GM08714 (cell line): ENCODE measurements around the gene FUBP1.
"Not testable (repeated sequence)": the region's sequence is repeated elsewhere in the genome, so short reads cannot be mapped to it uniquely, and the experiment has no call there.

ENCODE experiments used
- H3K4me3 ChIP-seq: fragments of 200-500 bp; sonication (Bioruptor generic); 2 replicates; pipeline ENCODE4 v1.5.1; 2014; ENCODE audit warnings: mild to moderate bottlenecking, low read length, inconsistent platforms
- ZNF274 ChIP-seq: IDR thresholded peaks from 2 replicates; pipeline ENCODE4 v1.6.1; 2012; ENCODE audit warnings: mild to moderate bottlenecking, low read depth, low read length

The FUBP1 gene

DNA sequence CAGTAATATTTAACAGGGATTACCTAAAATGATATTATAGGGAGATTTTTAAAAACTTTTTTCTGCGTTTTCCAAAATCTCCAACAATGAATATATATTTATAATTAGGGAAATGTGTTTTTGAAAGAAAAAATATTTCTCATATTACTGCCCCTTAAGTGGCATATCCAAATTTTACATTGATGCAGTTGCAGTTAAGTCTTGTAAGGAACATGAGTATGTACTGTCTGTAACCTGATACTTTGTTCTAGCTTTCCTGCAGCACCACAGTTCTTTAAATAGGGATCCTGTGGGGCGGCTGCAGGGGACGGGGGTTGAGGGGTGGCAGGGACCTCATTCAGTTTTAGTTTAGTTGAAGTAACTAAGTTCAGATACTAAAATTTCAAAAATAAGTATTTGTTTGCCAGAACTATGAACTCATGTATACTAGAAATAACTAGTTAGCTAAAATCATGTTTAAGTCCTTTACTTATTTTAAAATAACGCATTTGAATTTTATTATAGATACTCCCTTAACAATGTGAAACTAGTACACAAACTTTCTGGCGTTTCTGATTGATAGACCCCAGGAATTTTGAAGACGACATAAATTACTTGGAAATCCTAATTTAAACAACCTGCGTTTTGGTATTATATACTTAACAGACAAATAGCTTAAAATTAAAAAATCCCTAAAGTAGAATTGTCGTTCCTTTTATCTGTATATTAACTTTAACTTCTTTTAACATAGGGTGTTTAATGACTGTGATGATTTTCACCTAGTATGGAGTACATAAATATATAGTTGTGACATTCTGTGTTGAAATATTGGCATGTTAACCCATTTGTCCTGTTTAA is 25.2 kb upstream of the FUBP1 start:
- peak overlapping the region; percentile 85; the same call in 1 of the 2 replicates for H3K4me3 ChIP-seq
- no peak for TF ChIP-seq ZNF274

DNA sequence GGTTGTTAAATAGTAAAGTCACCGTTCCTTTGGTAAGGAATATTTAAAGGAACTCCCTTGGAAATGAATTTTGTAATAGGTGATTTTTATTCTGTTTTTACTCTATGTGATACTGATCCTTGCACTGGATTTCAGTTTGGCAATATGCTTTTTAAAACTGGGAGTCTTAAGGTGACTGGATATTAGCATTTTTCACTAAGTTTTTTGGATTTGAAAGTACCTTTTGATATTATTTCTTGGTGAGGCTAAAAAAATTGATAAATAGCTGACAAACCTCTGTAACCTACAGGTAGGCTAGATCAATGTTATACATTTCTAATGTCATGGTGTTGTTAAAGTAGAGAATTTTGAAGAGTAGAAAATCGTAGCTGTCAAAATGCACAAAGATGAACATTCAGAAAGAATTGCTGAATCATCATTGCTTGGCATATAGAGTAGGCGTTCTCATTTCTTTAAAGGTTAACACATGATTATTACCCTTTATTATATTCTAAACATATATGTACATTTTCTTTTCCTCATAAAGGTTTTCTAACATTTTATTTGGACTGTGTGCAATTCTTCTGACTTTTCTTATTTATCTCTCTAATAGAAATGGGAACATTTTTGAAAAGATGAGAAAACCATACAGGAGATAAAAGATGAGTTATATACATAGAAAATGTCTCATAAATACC is 24.3 kb upstream of the FUBP1 start:
- no peak overlapping the region for H3K4me3 ChIP-seq
- no peak for TF ChIP-seq ZNF274

- H3K4me3 ChIP-seq, result not testable (repeated sequence)
Observed at GRCh38 chr1:78000536-78000935, 21.7 kb upstream of the FUBP1 start.

- TF ChIP-seq ZNF274, result no peak
- H3K4me3 ChIP-seq, result no peak overlapping the region
Observed at GRCh38 chr1:77996734-77997133, 17.9 kb upstream of the FUBP1 start.

DNA sequence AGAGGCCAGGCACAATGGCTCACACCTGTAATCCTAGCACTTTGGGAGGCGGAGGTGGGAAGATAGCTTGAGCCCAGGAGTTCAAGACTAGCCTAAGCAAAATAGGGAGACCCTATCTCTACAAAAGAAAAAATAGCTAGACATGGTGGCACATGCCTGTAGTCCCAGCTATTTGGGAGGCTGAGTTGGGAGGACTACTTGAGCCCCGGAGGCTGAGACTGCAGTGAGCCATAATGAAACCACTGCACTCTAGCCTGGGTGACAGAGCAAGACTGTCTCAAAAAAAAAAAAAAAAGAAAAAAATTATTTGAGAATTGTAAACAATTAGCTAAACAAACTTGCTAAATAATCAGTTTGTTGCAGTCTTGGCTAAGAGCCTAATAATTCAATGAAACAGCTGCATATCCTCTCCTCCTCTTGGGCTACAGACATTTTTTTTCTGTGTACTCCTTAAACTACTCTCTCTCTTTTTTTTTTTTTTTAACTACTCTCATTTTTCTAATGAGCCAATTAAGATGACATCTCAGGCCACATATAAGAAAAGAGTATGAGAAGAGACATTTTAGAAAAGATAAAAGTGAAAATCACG is 15.3 kb upstream of the FUBP1 start:
- TF ChIP-seq ZNF274, result no peak
- H3K4me3 ChIP-seq, result no peak overlapping the region

GRCh38 chr1:77991638-77992037 is 12.8 kb upstream of the FUBP1 start:
- no peak for TF ChIP-seq ZNF274
- H3K4me3 ChIP-seq, result no peak overlapping the region

GRCh38 chr1:77990629-77991204 is 11.8 kb upstream of the FUBP1 start:
- H3K4me3 ChIP-seq, result no peak overlapping the region
- no peak for TF ChIP-seq ZNF274

- H3K4me3 ChIP-seq, result no peak overlapping the region
- no peak for TF ChIP-seq ZNF274
Observed at GRCh38 chr1:77989744-77990143, 10.9 kb upstream of the FUBP1 start.

- no peak for TF ChIP-seq ZNF274
- no peak overlapping the region for H3K4me3 ChIP-seq
Observed at GRCh38 chr1:77987919-77988318, 9.0 kb upstream of the FUBP1 start.

- TF ChIP-seq ZNF274, result no peak
Observed at GRCh38 chr1:77986810-77987209, 7.9 kb upstream of the FUBP1 start.

DNA sequence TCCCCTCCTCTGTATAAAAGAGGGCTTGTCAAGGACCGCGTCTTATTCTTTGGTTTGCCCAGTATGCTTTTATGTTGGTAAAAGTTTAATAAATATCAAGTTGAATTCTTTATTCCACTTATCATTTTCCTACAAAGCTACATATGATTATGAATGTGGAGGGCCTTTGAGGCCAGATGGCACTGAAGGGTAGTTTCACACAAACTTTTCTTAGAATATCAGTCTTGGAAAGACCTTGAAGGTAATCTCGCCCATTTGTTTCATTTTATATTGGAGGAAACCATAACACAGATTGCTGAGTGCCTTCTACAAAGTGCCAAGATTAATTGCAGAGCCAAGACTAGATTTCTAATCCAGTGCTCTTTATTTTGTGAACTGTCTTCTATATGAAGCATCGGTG is 5.8 kb upstream of the FUBP1 start:
- no peak overlapping the region for H3K4me3 ChIP-seq
- no peak for TF ChIP-seq ZNF274

More at GRCh38 chr1:77986810-77987209, 7.9 kb upstream of the FUBP1 start:
- no peak overlapping the region for H3K4me3 ChIP-seq

GRCh38 chr1:77983997-77984355 is 5.1 kb upstream of the FUBP1 start:
- no peak for TF ChIP-seq ZNF274
- H3K4me3 ChIP-seq, result no peak overlapping the region

- not testable (repeated sequence) for H3K4me3 ChIP-seq
Observed at GRCh38 chr1:77983352-77983996, 4.6 kb upstream of the FUBP1 start.

DNA sequence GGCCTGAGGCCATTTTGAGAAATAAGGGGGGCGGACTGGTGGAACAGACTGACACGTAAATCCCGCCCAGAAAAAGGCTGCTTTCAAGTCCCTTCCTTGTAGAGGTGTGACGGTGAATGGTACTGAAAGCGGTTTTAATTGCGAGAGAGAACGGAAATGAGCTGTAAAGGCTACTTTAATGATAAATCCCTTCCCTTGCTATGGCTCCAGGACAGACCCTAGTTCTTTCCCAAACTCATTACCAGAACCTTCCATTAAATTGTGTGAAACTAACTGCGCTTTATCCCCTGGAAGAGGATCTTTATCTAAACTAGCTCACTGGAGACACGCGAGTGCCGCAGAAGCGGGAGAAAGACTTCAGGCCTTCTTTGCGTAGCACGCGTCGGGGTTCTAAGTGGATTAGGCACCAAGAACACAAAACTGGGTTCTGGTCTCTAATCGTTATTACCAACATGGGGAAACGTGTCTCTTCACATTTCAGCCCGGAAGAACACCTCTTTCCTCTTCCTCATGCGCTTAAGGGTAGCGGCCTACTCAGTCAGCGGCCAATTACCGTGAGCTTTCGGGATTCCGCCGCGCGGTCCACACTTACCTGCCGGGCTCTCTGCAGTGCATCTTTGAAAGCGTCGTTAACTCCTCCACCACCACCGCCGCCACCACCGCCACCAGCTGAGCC is 441 bp downstream of the FUBP1 start:
- TF ChIP-seq ZNF274, result no peak
- H3K4me3 ChIP-seq, result peak overlapping the region; percentile 97
